Panc1 (cell line): Measurements from ENCODE around the gene ANKRD22. TPM values are rescaled to one million over a fixed set of nuclear protein-coding genes. Genes with fewer than 3 reads are reported as not detected.

Experiments
- ATAC-seq: fragments of 200-7000 bp; cut with Tn5 transposase; 2 replicates; pipeline ENCODE4 v1.9.1; 2020; ENCODE audit warnings: mild to moderate bottlenecking, moderate library complexity
- BruUV-seq: library from RNA; stranded (reverse); fragments of 400-500 nt; replicated peaks from 2 replicates; lab custom pipeline; 2021; lab: Mats Ljungman, UMichigan
- CTCF ChIA-PET: fragments of 300-600 bp; sonication (Branson Sonifier 250); formaldehyde crosslinking; loops from one replicate; lab custom pipeline; 2022; ENCODE audit warnings: antibody characterized with exemption; lab: Charles Lee
- POLR2A ChIA-PET: fragments of 300-600 bp; sonication (Branson Sonifier 250); formaldehyde crosslinking; loops from one replicate; lab custom pipeline; 2022; ENCODE audit warnings: antibody characterized with exemption; lab: Charles Lee
- DNase-seq: peaks from one replicate; pipeline ENCODE4 v3.0.0-alpha.2; 2010; ENCODE audit warnings: low read depth, low spot score
- H3K27ac ChIP-seq: 2 replicates; pipeline ENCODE4 v1.5.1; 2011; ENCODE audit warnings: mild to moderate bottlenecking, low read length, inconsistent platforms
- H3K27me3 ChIP-seq: fragments of 200-500 bp; sonication (Bioruptor generic); 2 replicates; pipeline ENCODE4 v1.6.0; 2014; ENCODE audit warnings: low read length, inconsistent platforms; ENCODE audit not compliant: control insufficient read depth, insufficient read depth
- H3K36me3 ChIP-seq: fragments of 200-500 bp; sonication (Bioruptor generic); 2 replicates; pipeline ENCODE4 v1.5.1; 2014; ENCODE audit warnings: inconsistent platforms, mild to moderate bottlenecking, low read length, moderate library complexity; ENCODE audit not compliant: control insufficient read depth, insufficient read depth
- H3K4me1 ChIP-seq: 2 replicates; pipeline ENCODE4 v1.5.1; 2011; ENCODE audit warnings: inconsistent platforms, mild to moderate bottlenecking, low read length, moderate library complexity; ENCODE audit not compliant: control insufficient read depth, insufficient read depth
- H3K4me3 ChIP-seq, 2 experiments: 2 replicates each; pipeline ENCODE4 v1.5.1; 2011 to 2012; ENCODE audit warnings: low read depth in 2 of 2, low read length in 2 of 2, mild to moderate bottlenecking in 2 of 2, inconsistent platforms in 1 of 2, moderate library complexity in 1 of 2
- H3K9me3 ChIP-seq: fragments of 200-500 bp; sonication (Bioruptor generic); 2 replicates; pipeline ENCODE4 v1.5.1; 2014; ENCODE audit warnings: low read depth, mild to moderate bottlenecking, inconsistent platforms, low read length, moderate library complexity; ENCODE audit not compliant: control insufficient read depth, insufficient read depth
- CTCF ChIP-seq: fragments of 450-650 bp; IDR thresholded peaks from 2 replicates; pipeline ENCODE4 v1.5.1; 2017; ENCODE audit warnings: mild to moderate bottlenecking
- POLR2AphosphoS5 ChIP-seq: IDR thresholded peaks from 2 replicates; pipeline ENCODE4 v1.6.1; 2012; ENCODE audit warnings: mild to moderate bottlenecking, low read depth, low read length, moderate library complexity
- REST ChIP-seq, 2 experiments: IDR thresholded peaks; 2 replicates each; pipeline ENCODE4 v1.6.1; 2011 to 2012; ENCODE audit warnings: low read depth in 2 of 2, control low read depth in 1 of 2, low read length in 1 of 2, mild to moderate bottlenecking in 1 of 2, moderate library complexity in 1 of 2; ENCODE audit not compliant: insufficient read depth in 1 of 2
- SIN3A ChIP-seq: IDR thresholded peaks from 2 replicates; pipeline ENCODE4 v1.6.1; 2012; ENCODE audit warnings: low read depth, mild to moderate bottlenecking, low read length, moderate library complexity, borderline replicate concordance; ENCODE audit not compliant: insufficient read depth
- TCF7L2 ChIP-seq: IDR thresholded peaks from 2 replicates; pipeline ENCODE4 v1.6.1; 2011; ENCODE audit warnings: mild to moderate bottlenecking, low read depth, low read length, inconsistent platforms
- in situ Hi-C: cut with HindIII; loops from 2 replicates; pipeline ENCODE4 v1.10.0; 2016; ENCODE audit warnings: low sequenced_read_pairs, low pct_unique_long_range_greater_than_20kb
- intact Hi-C: fragments of 100-400 bp; cut with micrococcal nuclease; formaldehyde crosslinking; loops from one replicate; pipeline ENCODE4 v1.10.0; 2022; ENCODE audit not compliant: unreplicated experiment
- total RNA-seq: library from RNA; stranded (reverse); gene quantifications from one replicate; pipeline ENCODE4 v1.2.1, GENCODE V29; 2021; ENCODE audit not compliant: unreplicated experiment

The ANKRD22 gene
- total RNA-seq, 1 experiment from 2014 or later: 0.15 TPM

GRCh38 chr10:88805924-88806323, 45.7 kb downstream of the ANKRD22 start:
- DNase-seq: no peak
- Histone ChIP-seq H3K4me3 (no peak overlapping the region), H3K27me3 (no peaks in the 10 kb centered on the region), H3K9me3 (no peaks in the 10 kb centered on the region), H3K27ac (no peak overlapping the region), H3K36me3 (no peaks in the 10 kb centered on the region), H3K4me1 (no peaks in the 10 kb centered on the region)
- no peak for ATAC-seq
- POLR2A ChIA-PET: no interaction called here
- intact Hi-C loops: no loop called here
- no peak for TF ChIP-seq POLR2AphosphoS5
- no peak for TF ChIP-seq TCF7L2
- no peak for TF ChIP-seq CTCF
- TF ChIP-seq SIN3A: no peak
- TF ChIP-seq REST (IDR thresholded peaks at IDR 0.05; ENCODE audit: insufficient read depth in 1 of 2, low read depth in 2 of 2, low read length in 1 of 2): no peak
- no TSS peak for BruUV-seq
- CTCF ChIA-PET: no interaction called here
- in situ Hi-C loops: no loop called here

- DNase-seq (no peak), ATAC-seq (no peak)
- H3K36me3 ChIP-seq: no peaks in the 10 kb centered on the region
- no peaks in the 10 kb centered on the region for H3K27me3 ChIP-seq
- intact Hi-C loops: no loop called here
- in situ Hi-C loops: no loop called here
- no peaks in the 10 kb centered on the region for H3K4me1 ChIP-seq
- no peak overlapping the region for H3K4me3 ChIP-seq
- no peaks in the 10 kb centered on the region for H3K9me3 ChIP-seq
- BruUV-seq: no TSS peak
- H3K27ac ChIP-seq: no peak overlapping the region
- ChIA-PET POLR2A (no interaction called here), CTCF (no interaction called here)
- TF ChIP-seq POLR2AphosphoS5: no peak
- TF ChIP-seq SIN3A: no peak
- TF ChIP-seq CTCF: no peak
- TF ChIP-seq REST (IDR thresholded peaks at IDR 0.05; ENCODE audit: insufficient read depth in 1 of 2, low read depth in 2 of 2, low read length in 1 of 2): no peak
- no peak for TF ChIP-seq TCF7L2
Observed at GRCh38 chr10:88805361-88805760, 46.3 kb downstream of the ANKRD22 start.
